OCI-LY1 (cell line): ENCODE measurements around the gene ST3GAL3.

ENCODE experiments used
- H2AFZ ChIP-seq: fragments of 200-600 bp; sonication (generic), shearing (Covaris generic); 2 replicates; pipeline ENCODE4 v1.6.0; 2014; ENCODE audit warnings: antibody characterized with exemption, mild to moderate bottlenecking, low read length
- H3F3A ChIP-seq: fragments of 200-600 bp; sonication (generic), shearing (Covaris generic); 2 replicates; pipeline ENCODE4 v1.6.0; 2014; ENCODE audit warnings: mild to moderate bottlenecking, antibody characterized with exemption, low read length, moderate library complexity; ENCODE audit not compliant: insufficient read depth
- H3K27ac ChIP-seq: fragments of 200-600 bp; sonication (generic); 2 replicates; pipeline ENCODE4 v1.5.1; 2014; ENCODE audit warnings: low read length, mixed run types, mild to moderate bottlenecking, low read depth; ENCODE audit not compliant: poor library complexity, severe bottlenecking
- H3K27me3 ChIP-seq: fragments of 200-600 bp; sonication (generic); 2 replicates; pipeline ENCODE4 v1.6.0; 2014; ENCODE audit warnings: antibody characterized with exemption, mild to moderate bottlenecking, low read length, moderate library complexity; ENCODE audit not compliant: insufficient read depth
- H3K36me3 ChIP-seq: fragments of 200-600 bp; sonication (generic); 2 replicates; pipeline ENCODE4 v1.6.1; 2014; ENCODE audit warnings: mild to moderate bottlenecking, antibody characterized with exemption, low read length, moderate library complexity, mixed read lengths; ENCODE audit not compliant: insufficient read depth
- H3K4me1 ChIP-seq: fragments of 200-600 bp; sonication (generic); 2 replicates; pipeline ENCODE4 v1.5.1; 2014; ENCODE audit warnings: mild to moderate bottlenecking, low read length, moderate library complexity; ENCODE audit not compliant: insufficient read depth, severe bottlenecking
- H3K4me2 ChIP-seq: fragments of 200-600 bp; sonication (generic), shearing (Covaris generic); 2 replicates; pipeline ENCODE4 v1.6.1; 2014; ENCODE audit warnings: low read length
- H3K4me3 ChIP-seq: fragments of 200-600 bp; sonication (generic); 2 replicates; pipeline ENCODE4 v1.5.1; 2014; ENCODE audit warnings: low read length, low read depth, mild to moderate bottlenecking, mixed read lengths; ENCODE audit not compliant: poor library complexity, severe bottlenecking
- H3K79me2 ChIP-seq: fragments of 200-600 bp; shearing (Covaris generic); 2 replicates; pipeline ENCODE4 v1.6.1; 2016; ENCODE audit warnings: mixed run types, low read length, mixed read lengths; ENCODE audit not compliant: insufficient read depth
- H3K9ac ChIP-seq: fragments of 200-600 bp; sonication (generic), shearing (Covaris generic); 2 replicates; pipeline ENCODE4 v1.6.1; 2014; ENCODE audit warnings: mild to moderate bottlenecking, low read length, mixed read lengths
- H3K9me2 ChIP-seq: fragments of 200-600 bp; sonication (generic), shearing (Covaris generic); 2 replicates; pipeline ENCODE4 v1.6.1; 2014; ENCODE audit warnings: low read depth, mild to moderate bottlenecking, low read length, mixed read lengths
- H3K9me3 ChIP-seq: fragments of 200-600 bp; shearing (Covaris generic); 2 replicates; pipeline ENCODE4 v1.6.1; 2014; ENCODE audit warnings: low read length, mixed read lengths
- H4K20me1 ChIP-seq: fragments of 200-600 bp; sonication (generic), shearing (Covaris generic); 2 replicates; pipeline ENCODE4 v1.6.0; 2016; ENCODE audit warnings: mild to moderate bottlenecking, low read length; ENCODE audit not compliant: insufficient read depth
- EZH2 ChIP-seq: fragments of 200-600 bp; sonication (generic), shearing (Covaris generic); IDR thresholded peaks from 2 replicates; pipeline ENCODE4 v1.8.0; 2017; ENCODE audit warnings: borderline replicate concordance, mixed run types, mild to moderate bottlenecking, antibody characterized with exemption, low read length, moderate library complexity, mixed read lengths
- TF ChIP-seq, protein P1 (sequence below): fragments of 200-600 bp; sonication (generic), shearing (Covaris generic); IDR thresholded peaks from 2 replicates; pipeline ENCODE4 v1.5.1; 2017; ENCODE audit warnings: mild to moderate bottlenecking, antibody characterized with exemption, low read length, moderate library complexity, mixed read lengths

The ST3GAL3 gene

GRCh38 chr1:43976890-43977289 lies 269.6 kb downstream of the ST3GAL3 start:
- no peaks in the 10 kb centered on the region for H3K79me2 ChIP-seq
- H3K4me3 ChIP-seq = no peak overlapping the region
- no peaks in the 10 kb centered on the region for H4K20me1 ChIP-seq
- peaks cover 51% of the 10 kb centered on the region for H3K36me3 ChIP-seq
- TF ChIP-seq, protein P1, sequence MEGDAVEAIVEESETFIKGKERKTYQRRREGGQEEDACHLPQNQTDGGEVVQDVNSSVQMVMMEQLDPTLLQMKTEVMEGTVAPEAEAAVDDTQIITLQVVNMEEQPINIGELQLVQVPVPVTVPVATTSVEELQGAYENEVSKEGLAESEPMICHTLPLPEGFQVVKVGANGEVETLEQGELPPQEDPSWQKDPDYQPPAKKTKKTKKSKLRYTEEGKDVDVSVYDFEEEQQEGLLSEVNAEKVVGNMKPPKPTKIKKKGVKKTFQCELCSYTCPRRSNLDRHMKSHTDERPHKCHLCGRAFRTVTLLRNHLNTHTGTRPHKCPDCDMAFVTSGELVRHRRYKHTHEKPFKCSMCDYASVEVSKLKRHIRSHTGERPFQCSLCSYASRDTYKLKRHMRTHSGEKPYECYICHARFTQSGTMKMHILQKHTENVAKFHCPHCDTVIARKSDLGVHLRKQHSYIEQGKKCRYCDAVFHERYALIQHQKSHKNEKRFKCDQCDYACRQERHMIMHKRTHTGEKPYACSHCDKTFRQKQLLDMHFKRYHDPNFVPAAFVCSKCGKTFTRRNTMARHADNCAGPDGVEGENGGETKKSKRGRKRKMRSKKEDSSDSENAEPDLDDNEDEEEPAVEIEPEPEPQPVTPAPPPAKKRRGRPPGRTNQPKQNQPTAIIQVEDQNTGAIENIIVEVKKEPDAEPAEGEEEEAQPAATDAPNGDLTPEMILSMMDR = no peak
- TF ChIP-seq EZH2 = no peak
- no peaks in the 10 kb centered on the region for H3K9me2 ChIP-seq
- H3K27ac ChIP-seq = no peak overlapping the region
- no peaks in the 10 kb centered on the region for H3K9me3 ChIP-seq
- H3K9ac ChIP-seq = no peak overlapping the region
- peaks cover 44% of the 10 kb centered on the region for H3K4me1 ChIP-seq
- 0 out of 2 replicates have a peak, but pooled peaks cover 7% of the 10 kb centered on the region for H3K27me3 ChIP-seq
- H2AFZ ChIP-seq = no peak overlapping the region
- H3F3A ChIP-seq = peaks cover 4% of the 10 kb centered on the region; the same call in 1 of the 2 replicates
- H3K4me2 ChIP-seq = no peak overlapping the region

- Histone ChIP-seq H3K9me2 (no peaks in the 10 kb centered on the region), H3K9ac (no peak overlapping the region), H3F3A (peaks cover 4% of the 10 kb centered on the region; the same call in 1 of the 2 replicates), H3K27ac (no peak overlapping the region), H2AFZ (no peak overlapping the region), H3K79me2 (no peaks in the 10 kb centered on the region), H3K27me3 (0 out of 2 replicates have a peak, but pooled peaks cover 8% of the 10 kb centered on the region), H3K9me3 (no peaks in the 10 kb centered on the region), H3K4me3 (no peak overlapping the region), H3K36me3 (peaks cover 44% of the 10 kb centered on the region), H3K4me1 (peaks cover 44% of the 10 kb centered on the region), H3K4me2 (no peak overlapping the region), H4K20me1 (no peaks in the 10 kb centered on the region)
- no peak for TF ChIP-seq EZH2
- TF ChIP-seq, protein P1 = no peak
Measured at GRCh38 chr1:43977376-43978263, 270.3 kb downstream of the ST3GAL3 start.

GRCh38 chr1:43978264-43978550 lies 270.9 kb downstream of the ST3GAL3 start:
- Histone ChIP-seq H3K4me2 (peak overlapping the region; percentile 71; the same call in 1 of the 2 replicates), H3F3A (peaks cover 4% of the 10 kb centered on the region; the same call in 1 of the 2 replicates), H3K4me1 (peaks cover 44% of the 10 kb centered on the region), H3K9me3 (no peaks in the 10 kb centered on the region), H3K79me2 (no peaks in the 10 kb centered on the region), H3K27ac (no peak overlapping the region), H3K27me3 (0 out of 2 replicates have a peak, but pooled peaks cover 8% of the 10 kb centered on the region), H3K4me3 (peak overlapping the region; percentile 54), H2AFZ (no peak overlapping the region), H3K9ac (no peak overlapping the region; the same call in 1 of the 2 replicates), H3K36me3 (peaks cover 39% of the 10 kb centered on the region), H4K20me1 (no peaks in the 10 kb centered on the region), H3K9me2 (no peaks in the 10 kb centered on the region)
- TF ChIP-seq, protein P1 = no peak
- TF ChIP-seq EZH2 = no peak
